HL-60/S4 treated with retinoic acid at 250 ng/mL for 4 days and 3 days (cell line): Measurements from ENCODE around the gene UST.
"Not testable (repeated sequence)": the region's sequence is repeated elsewhere in the genome, so short reads cannot be mapped to it uniquely, and the experiment has no call there.

Source experiments
- in situ Hi-C: fragments of 300-500 bp; cut with MboI; formaldehyde crosslinking; loops from 2 replicates; pipeline ENCODE4 v1.7.0; 2022; ENCODE audit warnings: low sequenced_read_pairs

UST gene

GRCh38 chr6:148764259-148765020 is 17.6 kb downstream of the UST start:
- in situ Hi-C loops = not testable (repeated sequence)

- in situ Hi-C loops = no loop called here
Measured at GRCh38 chr6:148765898-148766808, 19.3 kb downstream of the UST start.

- in situ Hi-C loops = no loop called here
Measured at GRCh38 chr6:148768646-148769270, 21.9 kb downstream of the UST start.

DNA sequence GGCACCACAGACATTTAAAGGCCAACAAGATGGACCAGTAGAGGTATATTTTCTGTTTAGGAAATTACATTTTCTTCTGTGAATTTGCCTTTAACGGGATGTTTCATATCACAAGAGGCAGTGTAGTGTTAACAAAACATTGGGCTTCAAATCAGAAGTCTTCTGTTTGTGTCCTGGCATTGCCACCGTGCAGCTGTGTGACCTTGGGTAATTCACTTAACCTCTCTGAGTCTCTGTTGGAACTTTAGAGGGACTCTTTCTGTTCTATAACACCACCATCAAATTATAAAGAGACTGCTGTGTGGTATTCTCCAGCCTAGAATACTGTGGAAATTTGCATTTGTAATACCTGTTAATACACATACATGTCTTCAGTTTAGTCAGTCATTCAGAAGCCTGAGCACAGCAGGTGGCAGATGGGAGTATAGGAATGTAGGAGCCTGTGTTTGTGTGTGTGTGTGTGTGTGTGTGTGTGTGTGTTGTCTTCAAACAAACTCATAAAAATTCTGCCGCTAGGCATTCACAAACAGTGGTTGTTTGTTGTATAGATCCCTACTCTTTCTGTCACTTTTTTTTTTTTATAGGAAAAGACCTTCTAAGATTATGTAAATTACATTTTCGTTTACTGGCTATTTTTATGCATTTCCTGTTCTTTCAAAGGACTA is 22.6 kb downstream of the UST start:
- in situ Hi-C loops = no loop called here

DNA sequence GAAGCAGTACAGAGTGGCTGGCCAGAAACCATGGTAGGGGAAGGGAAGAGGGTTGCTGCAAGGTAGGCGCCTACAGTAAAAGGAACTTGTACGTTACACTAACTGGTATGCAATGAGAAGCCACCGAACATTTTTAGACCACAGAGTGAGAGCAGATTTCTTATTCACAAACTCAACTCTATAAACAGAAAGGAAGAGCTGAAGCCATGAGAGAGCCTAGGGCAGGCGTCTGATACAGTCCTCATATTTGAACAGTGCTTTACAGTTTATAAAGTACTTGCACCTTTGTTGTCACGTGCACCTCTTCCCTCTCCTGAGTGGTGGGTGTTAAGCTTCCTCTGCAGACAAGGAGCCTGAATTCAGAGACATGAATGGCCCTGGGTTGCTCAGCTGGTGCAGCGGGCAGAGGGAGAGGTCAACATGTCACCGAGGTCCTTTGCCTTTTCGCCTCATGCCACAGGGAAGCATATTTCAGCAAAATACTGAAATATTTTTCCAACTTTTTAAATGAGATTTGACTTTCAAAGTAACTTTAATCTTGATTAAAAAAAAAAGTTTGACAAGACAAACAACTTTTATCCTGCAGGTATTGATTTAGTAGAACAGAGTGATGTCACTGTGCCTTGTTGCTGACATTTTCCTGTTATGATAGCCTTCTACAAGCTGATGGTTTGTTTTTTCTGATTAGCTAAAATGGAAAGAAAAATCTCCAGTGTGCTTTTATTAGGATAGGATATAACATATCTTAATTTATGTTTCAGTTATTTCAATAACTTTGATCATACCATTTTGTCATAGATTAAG is 23.8 kb downstream of the UST start:
- in situ Hi-C loops = no loop called here

- in situ Hi-C loops = no loop called here
Measured at GRCh38 chr6:148771212-148771601, 24.4 kb downstream of the UST start.

DNA sequence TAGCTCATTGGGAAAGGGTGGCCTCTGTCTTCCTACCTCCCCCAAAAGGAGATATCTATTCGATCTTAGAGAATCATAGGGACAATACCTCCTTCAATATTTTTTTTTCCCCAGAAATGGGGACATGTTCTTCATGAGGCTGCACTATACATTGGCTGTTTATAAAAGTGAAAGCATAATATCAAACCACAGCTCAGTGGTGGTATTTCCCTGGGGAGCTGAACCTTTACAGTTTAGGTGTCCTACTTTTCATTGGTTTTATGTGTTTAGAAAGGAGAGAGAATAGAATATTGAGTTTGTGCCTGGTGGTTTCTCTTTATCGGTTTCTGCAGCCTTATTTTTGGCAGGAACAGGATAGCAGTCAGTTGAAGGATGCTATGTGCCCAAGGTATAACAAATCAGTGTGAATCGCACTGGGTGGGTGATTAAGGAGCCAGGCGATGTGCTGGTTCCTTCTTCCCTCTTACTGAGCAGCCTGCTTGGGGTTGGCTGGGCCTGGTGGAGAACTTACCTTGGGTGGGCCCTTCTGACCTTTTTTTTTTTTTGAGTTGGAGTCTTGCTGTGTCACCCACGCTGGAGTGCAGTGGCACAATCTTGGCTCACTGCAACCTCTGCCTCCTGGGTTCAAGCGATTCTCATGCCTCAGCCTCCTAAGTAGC is 25.2 kb downstream of the UST start:
- in situ Hi-C loops = no loop called here

DNA sequence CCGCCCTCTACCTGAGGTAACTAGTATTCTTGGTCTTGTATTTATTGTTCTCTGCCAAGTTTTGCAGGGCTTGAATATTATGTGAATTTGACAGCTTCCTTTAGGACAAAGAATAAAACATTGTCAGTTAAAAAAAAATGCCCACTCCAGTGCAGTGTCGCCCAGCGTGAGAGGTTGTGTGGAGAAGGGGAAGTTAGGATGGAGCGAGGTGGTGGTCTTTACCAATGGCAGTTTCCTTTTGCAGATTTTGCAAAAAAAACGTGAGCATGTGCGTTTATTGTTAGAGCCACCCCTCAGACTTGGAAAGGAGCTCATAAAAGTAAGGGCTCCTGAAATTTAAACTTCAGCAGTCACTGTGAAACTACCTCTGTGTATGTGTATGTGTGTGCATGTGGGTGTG is 28.3 kb downstream of the UST start:
- in situ Hi-C loops = no loop called here

GRCh38 chr6:148776321-148777308 is 29.8 kb downstream of the UST start:
- in situ Hi-C loops = no loop called here

DNA sequence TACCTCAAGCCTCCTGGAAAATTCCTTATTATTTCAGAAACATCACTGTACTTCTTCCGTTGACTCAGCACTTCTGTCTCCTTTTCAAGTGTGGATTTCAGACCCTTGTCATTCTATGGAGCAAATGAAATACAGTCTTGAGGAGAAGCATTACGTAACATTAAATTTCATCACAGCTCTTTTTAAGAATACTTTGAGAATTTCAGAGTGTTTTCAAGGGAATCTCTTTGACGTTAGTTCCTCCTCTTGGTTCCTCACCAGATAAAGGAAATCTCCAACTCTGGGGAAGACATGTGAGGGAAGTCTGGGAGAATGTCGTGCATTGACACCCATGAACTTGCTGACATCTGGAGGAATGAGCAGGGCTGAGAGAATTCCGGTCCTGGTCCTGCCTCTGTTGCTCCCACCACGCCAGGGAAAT is 32.3 kb downstream of the UST start:
- in situ Hi-C loops = no loop called here

GRCh38 chr6:148780423-148780822 is 33.6 kb downstream of the UST start:
- in situ Hi-C loops = not testable (repeated sequence)

- in situ Hi-C loops = no loop called here
Measured at GRCh38 chr6:148780918-148781436, 34.1 kb downstream of the UST start.

GRCh38 chr6:148789948-148790347 is 43.1 kb downstream of the UST start:
- in situ Hi-C loops = no loop called here

DNA sequence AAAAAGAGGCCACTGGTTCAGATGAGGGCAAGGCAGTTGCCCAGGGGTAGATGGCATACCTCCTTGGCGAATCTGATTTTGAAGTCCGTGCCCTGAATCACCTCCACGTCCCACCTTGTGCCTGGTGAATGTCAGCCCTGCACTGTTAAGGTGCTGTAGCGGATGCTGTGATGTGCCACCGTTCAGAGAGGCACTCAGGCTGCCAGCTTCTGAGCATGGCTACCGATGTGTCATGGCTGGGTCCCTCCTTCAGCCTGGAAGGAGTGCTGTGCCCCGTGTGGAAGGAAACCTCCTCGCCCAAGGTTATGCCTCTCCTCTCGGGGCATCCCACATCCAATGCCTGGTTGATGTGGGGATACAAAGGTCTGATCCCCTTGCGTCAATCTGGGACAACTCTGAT is 43.6 kb downstream of the UST start:
- in situ Hi-C loops = no loop called here

- in situ Hi-C loops = no loop called here
Measured at GRCh38 chr6:148790817-148791216, 44.0 kb downstream of the UST start.

DNA sequence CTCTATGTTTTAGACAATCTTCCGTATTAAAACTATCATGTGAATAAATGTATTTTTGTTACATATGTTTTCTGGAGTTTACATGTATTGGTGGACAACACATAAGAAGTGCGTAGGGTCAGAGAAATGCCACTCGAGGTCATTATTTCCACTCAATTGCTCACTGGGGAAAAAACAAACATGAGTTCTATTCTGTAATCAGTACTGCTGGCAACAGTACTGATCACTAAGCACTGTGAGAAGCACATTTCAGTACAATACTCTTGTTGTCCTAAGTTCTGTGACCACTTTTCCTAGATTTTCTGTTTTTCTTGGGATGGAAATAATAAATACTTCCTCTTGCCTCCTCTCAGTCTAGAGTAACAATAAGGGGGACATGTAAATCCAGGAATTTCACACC is 44.5 kb downstream of the UST start:
- in situ Hi-C loops = no loop called here

GRCh38 chr6:148793721-148794120 is 46.9 kb downstream of the UST start:
- in situ Hi-C loops = no loop called here

- in situ Hi-C loops = no loop called here
Measured at GRCh38 chr6:148794797-148795196, 48.0 kb downstream of the UST start.
